Natural killer cell (primary cell): ENCODE results near the gene RNF220. TPM values are rescaled to one million over a fixed set of nuclear protein-coding genes. Genes with fewer than 3 reads are reported as not detected.

Source experiments
- ATAC-seq, 3 donors: fragments of 150-1000 bp in 2 of 3; fragments of 200-7000 bp in 1 of 3; cut with Tn5 transposase; 1 replicate in 1 of 3; 2 replicates in 2 of 3; pipeline ENCODE4 v1.10.0; 2021; ENCODE audit warnings: mild to moderate bottlenecking in 2 of 3, moderate library complexity in 2 of 3
- DNase-seq, 2 donors: peaks; one replicate each; pipeline versions ENCODE4 v3.0.0 to v3.0.0-alpha.2; 2013 to 2021; ENCODE audit warnings: mixed read lengths in 1 of 2
- H3K27ac ChIP-seq: one replicate; pipeline ENCODE4 v1.5.1; 2013; ENCODE audit warnings: mild to moderate bottlenecking, low read length
- H3K27me3 ChIP-seq: one replicate; pipeline ENCODE4 v1.6.1; 2013; ENCODE audit warnings: low read length; ENCODE audit not compliant: control insufficient read depth, insufficient read depth
- H3K36me3 ChIP-seq: one replicate; pipeline ENCODE4 v1.6.1; 2013; ENCODE audit warnings: low read length; ENCODE audit not compliant: control insufficient read depth, insufficient read depth
- H3K4me1 ChIP-seq: one replicate; pipeline ENCODE4 v1.6.1; 2013; ENCODE audit warnings: low read length; ENCODE audit not compliant: control insufficient read depth, insufficient read depth
- H3K4me3 ChIP-seq: one replicate; pipeline ENCODE4 v1.5.1; 2013; ENCODE audit warnings: low read length
- H3K9me3 ChIP-seq: one replicate; pipeline ENCODE4 v1.6.1; 2013; ENCODE audit warnings: low read length; ENCODE audit not compliant: control insufficient read depth, insufficient read depth
- H3K27ac Mint-ChIP-seq, 2 donors: one replicate each; pipeline ENCODE4 v1.8.0; 2022; ENCODE audit warnings: mild to moderate bottlenecking in 2 of 2, mixed read lengths in 2 of 2, moderate library complexity in 1 of 2
- H3K27me3 Mint-ChIP-seq, 2 donors: one replicate each; pipeline ENCODE4 v1.8.0; 2022; ENCODE audit warnings: low read depth in 2 of 2, mixed read lengths in 2 of 2
- H3K36me3 Mint-ChIP-seq: one replicate; pipeline ENCODE4 v1.8.0; 2022; ENCODE audit warnings: mixed read lengths
- H3K4me1 Mint-ChIP-seq, 2 donors: one replicate each; pipeline ENCODE4 v1.8.0; 2022; ENCODE audit warnings: mixed read lengths in 2 of 2
- H3K4me3 Mint-ChIP-seq: one replicate; pipeline ENCODE4 v1.8.0; 2022; ENCODE audit warnings: mild to moderate bottlenecking, moderate library complexity, mixed read lengths
- H3K9me3 Mint-ChIP-seq, 2 donors: one replicate each; pipeline ENCODE4 v1.8.0; 2022; ENCODE audit warnings: mixed read lengths in 2 of 2
- WGBS: methylation state at CpG from one replicate; pipeline ENCODE4 v1.1.7; 2013; ENCODE audit warnings: missing lambda C conversion rate; ENCODE audit not compliant: insufficient coverage; 5-methylcytosine and 5-hydroxymethylcytosine counted together
- intact Hi-C: fragments of 100-400 bp; cut with micrococcal nuclease; formaldehyde crosslinking; loops from one replicate; pipeline ENCODE4 v1.14.2; 2022
- total RNA-seq, 4 donors: library from RNA; stranded (reverse); fragments of 120-200 nt in 1 of 4; gene quantifications; one replicate each; pipeline versions ENCODE4 v1.2.3 to v1.2.4, GENCODE V29; 2013 to 2022
- TF ChIP-seq, protein P1 (sequence below): fragments of 200-600 bp; IDR thresholded peaks from one replicate; pipeline ENCODE4 v1.8.0; 2022; ENCODE audit warnings: antibody characterized with exemption

The RNF220 gene
- total RNA-seq, 3 donors from 2014 or later (not counting 1 experiment from before 2014, with no cell fraction given) = 88.5 to 107 (median 105) TPM

DNA sequence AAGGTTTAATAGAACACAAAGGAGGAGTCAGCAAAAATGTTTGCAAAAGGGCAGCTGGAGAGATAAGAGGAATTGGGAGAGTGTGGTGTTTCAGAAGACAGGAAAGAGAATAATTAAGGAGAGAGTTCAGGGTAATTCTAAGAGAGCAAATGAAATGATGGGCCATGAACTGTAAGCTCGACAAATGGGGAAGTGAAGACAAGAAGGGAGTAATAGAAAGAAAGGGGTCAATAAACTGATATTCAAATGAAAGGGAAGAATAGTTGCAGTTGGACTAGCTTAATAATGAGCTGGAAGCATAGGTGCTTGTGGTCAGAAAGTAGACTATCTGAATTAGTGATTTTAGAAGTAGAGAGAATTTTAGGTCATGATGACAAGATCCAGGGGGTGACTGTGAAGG lies 15.6 kb upstream of the RNF220 start:
- no peak overlapping the region for H3K4me3 Mint-ChIP-seq
- Histone ChIP-seq H3K9me3 (no peaks in the 10 kb centered on the region), H3K27me3 (peaks cover 4% of the 10 kb centered on the region), H3K36me3 (no peaks in the 10 kb centered on the region), H3K4me3 (no peak overlapping the region), H3K4me1 (no peaks in the 10 kb centered on the region), H3K27ac (no peak overlapping the region)
- 44% methylated on average over 1 of the region's 1 CpG for whole genome bisulfite sequencing
- H3K4me1 Mint-ChIP-seq = no peaks in the 10 kb centered on the region
- ATAC-seq (no peak), DNase-seq (no peak)
- H3K27me3 Mint-ChIP-seq = peaks cover 4 to 12% of the 10 kb centered on the region in 2 donors
- intact Hi-C loops = no loop called here
- no peak overlapping the region for H3K27ac Mint-ChIP-seq
- H3K36me3 Mint-ChIP-seq = no peaks in the 10 kb centered on the region
- TF ChIP-seq, protein P1, sequence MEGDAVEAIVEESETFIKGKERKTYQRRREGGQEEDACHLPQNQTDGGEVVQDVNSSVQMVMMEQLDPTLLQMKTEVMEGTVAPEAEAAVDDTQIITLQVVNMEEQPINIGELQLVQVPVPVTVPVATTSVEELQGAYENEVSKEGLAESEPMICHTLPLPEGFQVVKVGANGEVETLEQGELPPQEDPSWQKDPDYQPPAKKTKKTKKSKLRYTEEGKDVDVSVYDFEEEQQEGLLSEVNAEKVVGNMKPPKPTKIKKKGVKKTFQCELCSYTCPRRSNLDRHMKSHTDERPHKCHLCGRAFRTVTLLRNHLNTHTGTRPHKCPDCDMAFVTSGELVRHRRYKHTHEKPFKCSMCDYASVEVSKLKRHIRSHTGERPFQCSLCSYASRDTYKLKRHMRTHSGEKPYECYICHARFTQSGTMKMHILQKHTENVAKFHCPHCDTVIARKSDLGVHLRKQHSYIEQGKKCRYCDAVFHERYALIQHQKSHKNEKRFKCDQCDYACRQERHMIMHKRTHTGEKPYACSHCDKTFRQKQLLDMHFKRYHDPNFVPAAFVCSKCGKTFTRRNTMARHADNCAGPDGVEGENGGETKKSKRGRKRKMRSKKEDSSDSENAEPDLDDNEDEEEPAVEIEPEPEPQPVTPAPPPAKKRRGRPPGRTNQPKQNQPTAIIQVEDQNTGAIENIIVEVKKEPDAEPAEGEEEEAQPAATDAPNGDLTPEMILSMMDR = no peak
- no peaks in the 10 kb centered on the region for H3K9me3 Mint-ChIP-seq

GRCh38 chr1:44390277-44390676 lies 14.8 kb upstream of the RNF220 start:
- H3K27me3 Mint-ChIP-seq = peaks cover 8 to 18% of the 10 kb centered on the region in 2 donors
- H3K9me3 Mint-ChIP-seq = no peaks in the 10 kb centered on the region
- DNase-seq (no peak), ATAC-seq (no peak)
- no peak overlapping the region for H3K27ac Mint-ChIP-seq
- Histone ChIP-seq H3K27me3 (peaks cover 4% of the 10 kb centered on the region), H3K4me3 (no peak overlapping the region), H3K27ac (no peak overlapping the region), H3K36me3 (no peaks in the 10 kb centered on the region), H3K4me1 (no peaks in the 10 kb centered on the region), H3K9me3 (no peaks in the 10 kb centered on the region)
- TF ChIP-seq, protein P1 = no peak
- 82% methylated on average over 1 of the region's 1 CpG for WGBS
- H3K36me3 Mint-ChIP-seq = no peaks in the 10 kb centered on the region
- no peaks in the 10 kb centered on the region for H3K4me1 Mint-ChIP-seq
- intact Hi-C loops = no loop called here
- no peak overlapping the region for H3K4me3 Mint-ChIP-seq

- 85% methylated on average over 9 of the region's 12 CpGs for WGBS
- Mint-ChIP-seq H3K27me3 (peaks cover 34 to 44% of the 10 kb centered on the region in 2 donors), H3K4me1 (peaks cover 7 to 19% of the 10 kb centered on the region in 2 donors), H3K4me3 (no peak overlapping the region), H3K9me3 (no peaks in the 10 kb centered on the region), H3K27ac (no peak overlapping the region), H3K36me3 (no peaks in the 10 kb centered on the region)
- Histone ChIP-seq H3K27me3 (peaks cover 26% of the 10 kb centered on the region), H3K4me1 (peaks cover 19% of the 10 kb centered on the region), H3K4me3 (no peak overlapping the region), H3K9me3 (no peaks in the 10 kb centered on the region), H3K36me3 (no peaks in the 10 kb centered on the region), H3K27ac (no peak overlapping the region)
- DNase-seq (no peak), ATAC-seq (no peak)
- intact Hi-C loops = no loop called here
- TF ChIP-seq, protein P1 = no peak
These were observed 3.5 kb upstream of the RNF220 start for GRCh38 chr1:44401256-44402228.
